Mucosa of descending colon (tissue), 3 donors: ENCODE measurements around the gene ID2. TPM values are rescaled to one million over a fixed set of nuclear protein-coding genes. Genes with fewer than 3 reads are reported as not detected.

Experiments
- ATAC-seq: fragments of 200-7000 bp; cut with Tn5 transposase; one replicate; pipeline ENCODE4 v1.9.1; 2020; ENCODE audit warnings: mild to moderate bottlenecking, moderate library complexity
- DNase-seq, 3 donors: peaks; one replicate each; pipeline ENCODE4 v3.0.0-alpha.2; 2020
- H3K36me3 ChIP-seq: fragments of 200-600 bp; one replicate; pipeline ENCODE4 v1.8.0; 2021; ENCODE audit warnings: low read depth, mild to moderate bottlenecking
- H3K4me1 ChIP-seq: fragments of 200-600 bp; one replicate; pipeline ENCODE4 v1.8.0; 2021; ENCODE audit warnings: low read depth, mild to moderate bottlenecking
- H3K4me3 ChIP-seq: fragments of 200-600 bp; one replicate; pipeline ENCODE4 v1.8.0; 2021; ENCODE audit warnings: mild to moderate bottlenecking
- H3K9me3 ChIP-seq: fragments of 200-600 bp; one replicate; pipeline ENCODE4 v1.8.0; 2021; ENCODE audit warnings: mild to moderate bottlenecking
- intact Hi-C, 2 donors: fragments of 100-400 bp; cut with DNase I in 1 of 2; cut with micrococcal nuclease in 1 of 2; formaldehyde crosslinking; loops; one replicate each; pipeline versions ENCODE4 v1.11.0 to v1.11.1; 2022; cut with DNase I, micrococcal nuclease
- total RNA-seq, 3 donors: library from RNA; stranded (reverse); fragmentation: NEBNext Ultra II Directional in 2 of 3; extraction: Animal tissue kit (Norgen Biotek cat#: 25700) in 2 of 3; gene quantifications; one replicate each; pipeline versions ENCODE4 v1.2.1 to v1.2.4, GENCODE V29; 2021 to 2023
- TF ChIP-seq, protein P1 (sequence below): fragments of 200-600 bp; IDR thresholded peaks from one replicate; pipeline ENCODE4 v1.8.0; 2022; ENCODE audit warnings: antibody characterized with exemption, mild to moderate bottlenecking
- donor health status: DM: no; HTN: no; CAD: no; lungs with moderate emphysema.
- donor health status: DM: no; HTN: no; CAD: no.
- donor health status: DM: no; HTN: yes; CAD: no.

Gene ID2
- total RNA-seq, 3 donors from 2014 or later, result 97.4 to 190 (median 170) TPM

DNA sequence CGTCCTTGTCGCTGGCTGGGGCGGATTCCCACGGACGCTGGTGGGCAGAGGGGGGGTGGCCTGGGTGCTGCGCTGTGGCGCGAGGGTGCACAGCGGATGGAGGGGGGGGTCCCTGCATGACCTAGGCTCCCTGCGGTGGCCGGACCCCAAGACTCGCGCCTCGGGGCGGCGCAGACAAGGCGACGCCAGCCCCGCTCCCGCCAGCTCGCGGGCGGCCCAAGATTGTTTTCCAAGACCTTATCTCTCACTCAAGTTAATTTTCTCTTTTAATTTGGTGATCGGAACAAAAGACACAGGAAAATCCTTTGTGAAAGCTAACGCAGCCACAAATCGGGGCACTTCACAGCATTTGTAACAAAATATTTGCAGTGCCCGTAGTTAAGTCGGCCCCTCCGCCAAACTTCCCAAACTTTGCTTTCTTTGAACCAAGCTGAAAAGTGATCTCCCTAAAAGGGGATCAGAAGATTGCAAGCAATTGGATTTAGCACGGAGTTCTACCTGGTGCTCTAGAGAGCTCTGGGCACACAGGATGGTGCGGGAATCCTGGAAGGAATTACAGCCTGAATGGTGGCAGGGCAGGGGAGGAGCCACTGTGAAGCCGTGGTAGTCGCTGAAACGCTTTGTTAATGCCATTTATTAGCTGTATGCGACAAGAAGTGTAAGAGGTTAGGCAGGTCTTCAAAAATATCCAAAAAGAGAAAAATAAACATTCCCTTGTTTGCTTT lies 4.8 kb upstream of the ID2 start:
- TF ChIP-seq, protein P1, sequence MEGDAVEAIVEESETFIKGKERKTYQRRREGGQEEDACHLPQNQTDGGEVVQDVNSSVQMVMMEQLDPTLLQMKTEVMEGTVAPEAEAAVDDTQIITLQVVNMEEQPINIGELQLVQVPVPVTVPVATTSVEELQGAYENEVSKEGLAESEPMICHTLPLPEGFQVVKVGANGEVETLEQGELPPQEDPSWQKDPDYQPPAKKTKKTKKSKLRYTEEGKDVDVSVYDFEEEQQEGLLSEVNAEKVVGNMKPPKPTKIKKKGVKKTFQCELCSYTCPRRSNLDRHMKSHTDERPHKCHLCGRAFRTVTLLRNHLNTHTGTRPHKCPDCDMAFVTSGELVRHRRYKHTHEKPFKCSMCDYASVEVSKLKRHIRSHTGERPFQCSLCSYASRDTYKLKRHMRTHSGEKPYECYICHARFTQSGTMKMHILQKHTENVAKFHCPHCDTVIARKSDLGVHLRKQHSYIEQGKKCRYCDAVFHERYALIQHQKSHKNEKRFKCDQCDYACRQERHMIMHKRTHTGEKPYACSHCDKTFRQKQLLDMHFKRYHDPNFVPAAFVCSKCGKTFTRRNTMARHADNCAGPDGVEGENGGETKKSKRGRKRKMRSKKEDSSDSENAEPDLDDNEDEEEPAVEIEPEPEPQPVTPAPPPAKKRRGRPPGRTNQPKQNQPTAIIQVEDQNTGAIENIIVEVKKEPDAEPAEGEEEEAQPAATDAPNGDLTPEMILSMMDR, result no peak
- H3K9me3 ChIP-seq, result peaks cover 10% of the 10 kb centered on the region
- H3K36me3 ChIP-seq, result no peaks in the 10 kb centered on the region
- DNase-seq (peak in 2 of 3 donors; percentile 51 to 55), ATAC-seq (no peak)
- no peak overlapping the region for H3K4me3 ChIP-seq
- peaks cover 13% of the 10 kb centered on the region for H3K4me1 ChIP-seq
- intact Hi-C loops, result no loop called here

DNA sequence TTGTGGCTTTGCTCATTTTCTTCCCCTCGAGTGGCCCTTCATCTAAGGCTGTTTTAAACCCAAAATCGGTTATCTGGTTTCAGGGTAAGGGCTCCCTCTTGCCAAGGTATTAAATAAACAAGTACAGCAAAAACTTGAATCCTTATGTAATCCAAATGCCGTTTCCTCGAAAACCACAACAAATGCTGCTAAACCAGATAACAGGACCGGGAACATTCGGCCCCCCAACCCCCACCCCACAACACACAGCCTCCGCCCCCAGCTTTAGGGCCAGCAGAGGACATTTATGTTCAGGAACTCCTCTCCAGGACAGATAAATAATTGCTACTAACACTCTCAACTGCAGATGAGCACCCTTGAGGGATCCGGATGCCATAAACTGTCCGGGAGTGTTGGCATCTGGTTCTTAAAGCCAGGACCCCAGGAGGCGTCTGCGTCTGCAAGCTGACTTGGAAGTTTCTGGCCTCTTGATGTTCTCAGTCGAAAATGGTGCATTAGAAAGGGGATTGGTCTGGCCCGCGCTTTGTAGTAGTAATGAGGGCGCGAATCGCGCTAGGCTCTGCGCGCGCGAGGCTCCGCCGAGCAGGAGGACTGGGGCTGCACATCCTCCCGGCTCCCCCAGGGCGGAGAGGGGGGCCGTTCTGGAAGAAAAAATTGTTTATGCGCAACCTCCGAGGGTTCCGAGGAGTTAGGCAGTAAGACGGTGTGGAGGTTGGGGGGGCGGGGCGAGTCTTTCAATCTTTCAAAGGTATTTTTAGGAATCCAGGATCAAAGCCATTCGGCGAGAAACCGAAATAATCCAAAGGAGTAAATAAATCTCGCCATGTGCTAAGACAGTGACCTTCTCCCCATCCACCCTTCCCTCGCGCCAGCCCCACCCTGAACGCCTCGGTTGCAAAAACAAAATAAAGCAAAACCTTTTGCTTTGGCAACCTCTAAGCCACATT lies 3.9 kb upstream of the ID2 start:
- no peaks in the 10 kb centered on the region for H3K36me3 ChIP-seq
- no peak for ATAC-seq
- H3K4me3 ChIP-seq, result peak overlapping the region; percentile 4
- TF ChIP-seq, protein P1, result no peak
- DNase-seq, result peak; percentile 69 to 75 (median 70)
- H3K9me3 ChIP-seq, result peaks cover 10% of the 10 kb centered on the region
- intact Hi-C loops, result no loop called here
- H3K4me1 ChIP-seq, result peaks cover 13% of the 10 kb centered on the region

DNA sequence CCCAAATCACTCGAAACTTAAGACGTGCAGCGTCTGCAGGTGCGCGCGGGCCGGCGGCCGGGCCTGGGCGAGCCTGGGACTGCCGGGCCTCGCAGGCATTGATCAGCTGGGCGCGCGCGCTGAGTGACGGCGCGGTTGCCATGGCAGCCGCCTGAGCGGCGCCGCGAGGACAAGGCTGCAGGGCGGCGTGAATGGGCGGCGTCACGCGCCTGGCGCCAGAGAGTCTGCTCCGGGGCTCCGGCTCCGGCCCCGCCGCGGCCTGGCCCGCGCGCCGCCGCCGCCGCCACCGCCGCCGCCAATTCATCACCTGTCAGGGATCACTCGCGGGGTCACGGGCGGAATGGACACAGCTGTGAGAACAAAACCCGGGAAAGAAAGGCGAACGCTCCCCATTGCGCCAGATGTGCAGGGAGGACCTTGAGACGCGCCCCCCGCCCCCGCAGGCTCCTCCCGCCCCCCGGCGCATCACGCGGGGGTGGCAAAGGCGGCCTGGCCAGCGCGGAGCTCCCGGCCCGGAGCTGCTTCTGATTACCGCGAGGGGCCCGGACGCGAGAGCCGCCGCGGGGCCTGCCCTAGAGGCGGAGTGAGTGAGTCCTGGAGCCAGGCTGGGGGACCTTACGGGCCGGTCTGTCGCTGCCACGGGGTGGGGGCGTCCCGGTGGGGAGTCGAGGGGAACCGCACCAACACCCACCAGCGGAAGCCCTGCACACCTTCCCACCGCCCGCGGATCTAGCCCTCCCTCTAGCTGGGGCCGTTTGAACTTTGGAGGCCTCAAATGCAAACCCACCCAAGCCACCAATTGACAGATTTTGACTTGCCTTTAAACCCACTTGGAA lies 2.9 kb upstream of the ID2 start:
- peak; percentile 94 to 95 (median 95) for DNase-seq
- ATAC-seq, result peak; percentile 71
- Histone ChIP-seq H3K9me3 (peaks cover 6% of the 10 kb centered on the region), H3K36me3 (no peaks in the 10 kb centered on the region), H3K4me1 (peaks cover 13% of the 10 kb centered on the region), H3K4me3 (peak overlapping the region; percentile 54)
- intact Hi-C loops, result no loop called here
- TF ChIP-seq, protein P1, result no peak

DNA sequence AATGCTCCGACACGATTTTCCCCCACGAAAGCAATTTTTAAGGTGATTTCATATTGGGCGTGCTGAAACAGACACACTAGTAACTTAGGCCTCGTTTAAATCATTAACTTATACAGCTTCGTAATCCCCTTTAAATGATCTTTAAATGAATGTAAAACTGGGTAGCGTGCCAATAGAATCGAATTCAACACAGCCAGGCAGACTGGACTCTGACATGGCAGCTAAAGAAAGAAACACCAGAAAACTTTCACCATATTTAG lies 2.4 kb upstream of the ID2 start:
- ATAC-seq (no peak), DNase-seq (no peak)
- intact Hi-C loops, result no loop called here
- peaks cover 1% of the 10 kb centered on the region for H3K9me3 ChIP-seq
- no peaks in the 10 kb centered on the region for H3K36me3 ChIP-seq
- peak overlapping the region; percentile 54 for H3K4me3 ChIP-seq
- H3K4me1 ChIP-seq, result peaks cover 13% of the 10 kb centered on the region
- TF ChIP-seq, protein P1, result no peak
